ENCODE measurements around the gene DNAH7.

DNAH7 gene

GRCh38 chr2:196079052-196079451 is 10.4 kb upstream of the DNAH7 start:
- DNase-seq (ENCODE audit: low read depth in 3 of 3, low spot score in 1 of 3), result no peak

GRCh38 chr2:196077821-196078220 is 9.2 kb upstream of the DNAH7 start:
- DNase-seq (ENCODE audit: low read depth in 3 of 3, low spot score in 1 of 3), result no peak

- DNase-seq (ENCODE audit: low read depth in 3 of 3, low spot score in 1 of 3), result no peak
Measured at GRCh38 chr2:196076778-196077568, 8.3 kb upstream of the DNAH7 start.

DNA sequence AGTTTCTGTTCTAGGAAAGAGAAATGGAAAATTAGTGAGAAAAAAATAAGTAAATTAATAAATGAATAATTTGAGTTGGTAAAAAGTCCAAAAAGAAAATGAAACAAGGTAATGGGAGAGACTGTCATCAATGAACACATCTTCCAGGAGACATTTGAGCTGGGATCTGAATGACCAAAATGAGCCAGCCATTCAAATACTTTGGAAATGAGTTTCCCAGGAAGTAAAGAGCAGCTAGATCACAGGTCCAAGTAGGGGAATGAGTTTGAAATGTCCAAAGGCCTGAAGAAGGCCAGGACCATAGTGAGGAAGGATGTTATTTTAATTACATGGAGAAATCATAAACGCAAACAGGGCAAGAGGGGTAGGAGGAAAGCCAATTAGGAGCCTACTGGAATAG is 6.6 kb upstream of the DNAH7 start:
- DNase-seq (ENCODE audit: low read depth in 3 of 3, low spot score in 1 of 3), result no peak

- DNase-seq (ENCODE audit: low read depth in 3 of 3, low spot score in 1 of 3), result no peak
Measured at GRCh38 chr2:196074631-196075030, 6.0 kb upstream of the DNAH7 start.

DNA sequence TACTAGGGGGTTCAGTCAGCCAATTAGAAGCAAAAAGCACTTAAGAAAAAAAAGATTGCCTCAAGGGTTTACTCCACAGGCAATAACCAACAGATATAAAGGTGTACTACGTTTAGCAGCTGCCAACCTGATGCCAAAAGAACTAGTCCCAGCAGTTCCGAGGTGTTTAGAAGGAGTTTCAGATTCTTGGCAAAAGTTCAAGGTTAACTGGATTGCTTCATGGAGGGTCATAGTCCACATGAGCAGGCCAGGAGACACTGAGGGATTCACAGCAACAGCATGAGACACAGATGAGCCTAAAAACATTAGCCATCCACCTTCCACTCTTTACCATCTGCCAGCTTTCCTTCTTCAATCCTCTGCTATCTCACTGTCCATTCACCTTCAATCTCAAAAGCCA is 4.9 kb upstream of the DNAH7 start:
- no peak for DNase-seq (ENCODE audit: low read depth in 3 of 3, low spot score in 1 of 3)

- no peak for DNase-seq (ENCODE audit: low read depth in 3 of 3, low spot score in 1 of 3)
Measured at GRCh38 chr2:196067088-196067382, 1.6 kb downstream of the DNAH7 start.

DNA sequence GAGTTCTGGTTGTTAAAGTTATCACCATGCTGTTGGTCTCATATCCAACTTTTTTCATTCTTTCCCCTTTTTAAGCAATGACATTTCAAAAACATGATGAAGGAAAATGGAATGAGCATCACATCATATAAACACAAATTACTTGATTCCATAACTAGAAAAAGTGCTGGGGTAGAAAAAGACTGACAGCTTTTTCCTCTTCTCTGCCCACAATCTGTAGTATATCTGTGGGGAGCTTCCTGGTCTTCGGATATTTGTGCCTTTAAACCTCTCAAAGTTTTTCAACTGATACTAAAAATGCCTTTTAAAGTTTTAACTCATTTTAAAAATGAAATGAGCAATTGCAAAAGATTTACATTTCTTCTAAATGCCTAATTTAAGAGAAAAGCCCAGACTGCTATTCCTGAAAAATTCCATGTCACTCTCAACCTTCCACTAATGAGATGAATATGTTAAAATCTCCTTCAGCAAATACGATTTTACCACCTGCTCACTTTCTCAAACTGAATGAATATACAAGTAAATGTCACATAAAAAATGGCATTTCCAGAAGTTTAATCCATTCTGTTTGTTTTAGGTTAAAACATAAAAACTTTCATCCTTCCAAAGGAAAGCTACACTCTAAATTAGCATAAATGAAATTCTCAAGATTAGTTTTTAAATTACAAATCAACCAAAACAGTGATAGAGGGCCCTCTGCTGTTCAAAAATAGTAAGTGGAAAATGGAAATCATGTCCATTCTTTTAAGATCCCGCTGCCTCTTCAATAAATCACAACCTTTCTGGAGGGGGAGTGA is 2.1 kb downstream of the DNAH7 start:
- no peak for DNase-seq (ENCODE audit: low read depth in 3 of 3, low spot score in 1 of 3)

GRCh38 chr2:196063773-196064172 is 4.9 kb downstream of the DNAH7 start:
- no peak for DNase-seq (ENCODE audit: low read depth in 3 of 3, low spot score in 1 of 3)

DNA sequence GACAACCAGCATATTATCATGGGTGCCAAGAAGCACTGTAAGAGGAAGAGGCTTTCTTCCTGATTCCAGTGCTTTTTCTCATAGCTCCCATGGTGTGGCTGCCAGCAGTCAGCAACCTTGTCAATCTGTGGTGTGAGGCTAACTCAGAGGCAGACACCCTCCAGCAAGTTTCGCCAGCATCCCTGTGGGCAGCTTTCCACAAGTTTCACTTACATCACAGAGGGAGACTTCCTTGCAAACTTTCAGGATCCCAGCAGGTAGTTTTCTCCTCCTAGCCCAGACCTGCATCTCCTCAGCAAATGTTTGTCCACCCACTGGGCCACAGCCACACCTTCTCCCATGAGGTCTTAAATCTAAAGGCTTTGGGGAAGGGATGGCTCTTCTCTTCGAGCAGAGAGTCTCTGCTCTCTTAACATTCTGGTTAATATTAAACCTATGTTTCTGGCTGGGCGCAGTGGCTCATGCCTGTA is 9.1 kb downstream of the DNAH7 start:
- DNase-seq (ENCODE audit: low read depth in 3 of 3, low spot score in 1 of 3), result no peak

- no peak for DNase-seq (ENCODE audit: low read depth in 3 of 3, low spot score in 1 of 3)
Measured at GRCh38 chr2:196054631-196055030, 14.0 kb downstream of the DNAH7 start.

DNA sequence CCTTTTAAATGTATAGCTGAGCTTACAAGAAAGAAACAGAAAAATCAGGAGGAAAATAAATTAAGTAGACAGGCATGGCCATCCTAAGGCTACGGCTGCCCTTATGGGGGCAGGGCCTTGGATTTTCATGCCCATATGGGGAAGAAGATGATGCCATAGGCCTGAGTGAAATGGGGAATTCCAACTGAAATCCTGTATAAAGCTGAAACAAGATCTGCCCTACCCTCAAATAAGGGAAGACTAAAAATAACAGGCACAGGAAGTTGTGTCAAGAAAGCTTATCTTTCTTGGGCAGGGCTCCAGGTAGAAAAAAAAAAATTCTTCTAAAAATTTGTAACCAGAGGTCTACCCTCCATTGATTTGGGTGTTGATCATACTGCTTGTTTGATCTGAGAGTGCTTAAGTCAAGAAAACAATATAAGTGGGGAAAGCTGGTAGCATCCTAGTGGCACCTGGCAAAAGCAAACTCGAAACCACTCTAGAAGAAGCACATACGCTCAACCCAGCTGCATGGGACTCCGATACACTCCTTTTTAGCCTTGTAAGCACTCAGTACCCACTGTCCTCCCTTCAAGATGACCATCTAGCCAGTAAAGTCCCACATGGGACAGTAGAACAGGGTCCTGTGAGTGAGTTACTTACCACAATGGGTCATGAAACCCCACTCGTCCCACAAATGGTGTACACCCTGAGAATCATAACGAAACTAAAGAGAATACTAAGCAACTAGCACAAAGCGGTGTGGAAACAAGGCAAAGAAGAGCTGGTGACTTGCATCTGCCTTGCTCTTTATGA is 22.3 kb downstream of the DNAH7 start:
- DNase-seq (ENCODE audit: low read depth in 3 of 3, low spot score in 1 of 3), result no peak

GRCh38 chr2:196041786-196042185 is 26.9 kb downstream of the DNAH7 start:
- no peak for DNase-seq (ENCODE audit: low read depth in 3 of 3, low spot score in 1 of 3)

GRCh38 chr2:196040218-196040617 is 28.4 kb downstream of the DNAH7 start:
- DNase-seq (ENCODE audit: low read depth in 3 of 3, low spot score in 1 of 3), result no peak

DNA sequence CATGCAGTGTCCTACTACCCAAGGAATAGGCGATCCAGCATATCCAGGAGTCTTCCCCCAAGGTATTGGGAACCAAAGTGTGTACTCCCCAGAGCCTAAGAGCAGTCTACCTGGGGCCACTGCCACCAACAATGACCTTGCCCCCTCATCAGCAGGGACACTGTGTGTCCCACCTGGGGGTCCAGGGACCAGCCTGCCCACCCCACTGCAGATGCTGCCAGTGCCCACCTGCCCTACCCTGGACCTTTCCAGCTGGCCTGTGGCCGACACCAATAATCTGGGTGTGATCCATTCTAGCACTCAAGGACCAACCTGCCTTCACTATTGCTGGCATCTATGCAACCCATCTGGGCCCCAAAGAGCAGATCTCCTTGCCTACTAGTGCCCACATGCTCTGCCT is 32.2 kb downstream of the DNAH7 start:
- DNase-seq (ENCODE audit: low read depth in 3 of 3, low spot score in 1 of 3), result no peak

GRCh38 chr2:196018037-196018436 is 50.6 kb downstream of the DNAH7 start:
- no peak for DNase-seq (ENCODE audit: low read depth in 3 of 3, low spot score in 1 of 3)

DNA sequence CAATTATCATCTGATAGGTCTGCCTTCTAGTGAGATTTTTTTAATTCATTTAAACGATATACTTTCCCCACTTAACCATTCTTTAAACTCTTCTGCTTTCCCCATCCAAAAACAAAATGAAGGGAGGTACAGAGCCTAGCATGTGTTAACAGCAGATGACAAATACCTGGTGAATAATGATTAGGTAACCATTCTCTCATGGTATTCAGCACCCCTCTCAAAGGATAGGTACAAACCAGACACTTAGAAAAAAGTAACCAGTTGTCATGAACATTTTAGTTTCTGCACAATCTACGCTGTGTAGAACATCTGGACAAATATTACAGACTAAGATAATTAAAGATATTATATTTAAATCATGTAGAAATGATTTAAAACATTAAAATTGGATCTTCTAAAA is 56.3 kb downstream of the DNAH7 start:
- no peak for DNase-seq (ENCODE audit: low read depth in 3 of 3, low spot score in 1 of 3)

DNA sequence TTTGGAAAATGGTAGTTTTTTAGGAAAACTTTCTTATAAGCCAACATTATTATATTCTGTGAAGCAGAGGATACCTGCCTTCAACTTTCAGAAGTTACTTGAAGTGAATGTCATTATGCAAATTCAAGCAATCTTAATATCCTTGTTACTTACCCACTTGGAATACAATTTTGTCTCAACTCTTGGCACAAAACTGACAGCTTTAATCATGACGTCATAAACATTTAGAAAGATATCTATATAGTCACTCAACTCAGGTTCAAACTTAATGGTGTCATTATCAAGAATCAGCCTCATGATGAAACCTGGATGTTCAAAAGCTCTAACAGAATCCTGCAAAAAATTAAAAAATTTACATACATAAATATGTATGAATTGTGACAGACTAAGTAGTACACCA is 68.1 kb downstream of the DNAH7 start:
- DNase-seq (ENCODE audit: low read depth in 3 of 3, low spot score in 1 of 3), result no peak

- DNase-seq (ENCODE audit: low read depth in 3 of 3, low spot score in 1 of 3), result no peak
Measured at GRCh38 chr2:195998070-195998469, 70.6 kb downstream of the DNAH7 start.

- no peak for DNase-seq (ENCODE audit: low read depth in 3 of 3, low spot score in 1 of 3)
Measured at GRCh38 chr2:195995499-195995898, 73.1 kb downstream of the DNAH7 start.

GRCh38 chr2:195993623-195994022 is 75.0 kb downstream of the DNAH7 start:
- no peak for DNase-seq (ENCODE audit: low read depth in 3 of 3, low spot score in 1 of 3)

- no peak for DNase-seq (ENCODE audit: low read depth in 3 of 3, low spot score in 1 of 3)
Measured at GRCh38 chr2:195985741-195986140, 82.9 kb downstream of the DNAH7 start.

All from stimulated activated CD4-positive, alpha-beta T cell treated with anti-CD3 and anti-CD28 coated beads, TNF-alpha, amount 100 ng/mL, for 1 hour (primary cell).